IMR-90 (cell line): ENCODE measurements around the gene PLCH1. TPM values are rescaled to one million over a fixed set of nuclear protein-coding genes. Genes with fewer than 3 reads are reported as not detected.

ENCODE experiments used
- ATAC-seq: fragments of 200-7000 bp; cut with Tn5 transposase; 2 replicates; pipeline ENCODE4 v1.9.1; 2020; ENCODE audit warnings: low read depth, mild to moderate bottlenecking, moderate library complexity
- BruUV-seq: library from RNA; stranded (reverse); fragments of 400-500 nt; replicated peaks from 2 replicates; lab custom pipeline; 2021; lab: Mats Ljungman, UMichigan
- CTCF ChIA-PET: fragments of 300-600 bp; formaldehyde crosslinking; extraction: SDS; loops from one replicate; lab custom pipeline; 2021; ENCODE audit warnings: antibody characterized with exemption; lab: Yijun Ruan, JAX
- POLR2A ChIA-PET: fragments of 300-600 bp; sonication (Branson Sonifier 250); formaldehyde crosslinking; loops from one replicate; lab custom pipeline; 2022; ENCODE audit warnings: antibody characterized with exemption; ENCODE audit not compliant: unreplicated experiment; lab: Charles Lee
- DNase-seq: peaks from one replicate; pipeline ENCODE4 v3.0.0; 2013
- H2AFZ ChIP-seq: replicated peaks from 2 replicates; pipeline ENCODE3; 2013; ENCODE audit warnings: low read length, mild to moderate bottlenecking; ENCODE audit not compliant: poor library complexity
- H2AK5ac ChIP-seq: 2 replicates; pipeline ENCODE4 v1.6.1; 2013; ENCODE audit warnings: low read depth, low read length, inconsistent platforms
- H2AK9ac ChIP-seq: replicated peaks from 2 replicates; pipeline ENCODE3; 2013; ENCODE audit warnings: mild to moderate bottlenecking, low read depth, low read length, moderate library complexity; ENCODE audit not compliant: poor library complexity
- H2BK120ac ChIP-seq: 2 replicates; pipeline ENCODE4 v1.6.1; 2013; ENCODE audit warnings: low read depth, low read length, inconsistent platforms
- H2BK15ac ChIP-seq: 3 replicates; pipeline ENCODE4 v1.6.1; 2013; ENCODE audit warnings: low read depth, low read length, inconsistent platforms
- H2BK20ac ChIP-seq: 2 replicates; pipeline ENCODE4 v1.6.1; 2013; ENCODE audit warnings: low read depth, mild to moderate bottlenecking, inconsistent platforms, low read length, moderate library complexity
- H2BK5ac ChIP-seq: 2 replicates; pipeline ENCODE4 v1.6.1; 2013; ENCODE audit warnings: mild to moderate bottlenecking, low read depth, low read length, inconsistent platforms; ENCODE audit not compliant: poor library complexity, severe bottlenecking
- H3K14ac ChIP-seq: replicated peaks from 2 replicates; pipeline ENCODE4 v1.6.1; 2013; ENCODE audit warnings: low read depth, low read length, inconsistent platforms
- H3K18ac ChIP-seq: 2 replicates; pipeline ENCODE4 v1.6.1; 2013; ENCODE audit warnings: low read depth, low read length, control low read depth
- H3K23ac ChIP-seq: 2 replicates; pipeline ENCODE4 v1.6.1; 2013; ENCODE audit warnings: low read depth, low read length, inconsistent platforms
- H3K27ac ChIP-seq: 2 replicates; pipeline ENCODE4 v1.5.1; 2013; ENCODE audit warnings: mild to moderate bottlenecking, control low read depth, low read length; ENCODE audit not compliant: insufficient read depth
- H3K27me3 ChIP-seq: 2 replicates; pipeline ENCODE4 v1.6.1; 2013; ENCODE audit warnings: low read length; ENCODE audit not compliant: control insufficient read depth, insufficient read depth
- H3K36me3 ChIP-seq: 2 replicates; pipeline ENCODE4 v1.6.1; 2013; ENCODE audit warnings: low read length, mixed read lengths; ENCODE audit not compliant: control insufficient read depth, insufficient read depth
- H3K4ac ChIP-seq: 2 replicates; pipeline ENCODE4 v1.6.1; 2013; ENCODE audit warnings: low read depth, low read length, inconsistent platforms
- H3K4me1 ChIP-seq: 2 replicates; pipeline ENCODE4 v1.6.1; 2013; ENCODE audit warnings: low read length, mixed read lengths; ENCODE audit not compliant: control insufficient read depth, insufficient read depth
- H3K4me2 ChIP-seq: 2 replicates; pipeline ENCODE4 v1.6.1; 2013; ENCODE audit warnings: low read depth, mild to moderate bottlenecking, control low read depth, low read length, moderate library complexity
- H3K4me3 ChIP-seq: 2 replicates; pipeline ENCODE4 v1.5.1; 2013; ENCODE audit warnings: low read depth, mild to moderate bottlenecking, control low read depth, low read length, moderate library complexity; ENCODE audit not compliant: insufficient read depth
- H3K56ac ChIP-seq: 2 replicates; pipeline ENCODE4 v1.6.1; 2013; ENCODE audit warnings: low read length, inconsistent platforms; ENCODE audit not compliant: insufficient read depth; ENCODE audit errors: extremely low read depth
- H3K79me1 ChIP-seq, 2 experiments: 2 replicates each; pipeline ENCODE4 v1.6.1; 2013; ENCODE audit warnings: low read length in 2 of 2, inconsistent platforms in 1 of 2, low read depth in 1 of 2
- H3K9ac ChIP-seq: 2 replicates; pipeline ENCODE4 v1.6.1; 2013; ENCODE audit warnings: low read depth, low read length, control low read depth
- H3K9me1 ChIP-seq: 2 replicates; pipeline ENCODE4 v1.6.1; 2013; ENCODE audit warnings: low read length, inconsistent platforms; ENCODE audit not compliant: insufficient read depth
- H3K9me3 ChIP-seq: 2 replicates; pipeline ENCODE4 v1.6.1; 2013; ENCODE audit warnings: low read length; ENCODE audit not compliant: control insufficient read depth, insufficient read depth
- H4K20me1 ChIP-seq: 2 replicates; pipeline ENCODE4 v1.6.1; 2013; ENCODE audit warnings: low read length, inconsistent platforms; ENCODE audit not compliant: insufficient read depth
- H4K5ac ChIP-seq: 2 replicates; pipeline ENCODE4 v1.6.1; 2013; ENCODE audit warnings: mild to moderate bottlenecking, low read depth, low read length, control low read depth
- H4K8ac ChIP-seq, 2 experiments: 2 replicates each; pipeline ENCODE4 v1.6.1; 2013; ENCODE audit warnings: low read depth in 2 of 2, low read length in 2 of 2, control low read depth in 1 of 2, inconsistent platforms in 1 of 2
- H4K91ac ChIP-seq: 2 replicates; pipeline ENCODE4 v1.6.1; 2013; ENCODE audit warnings: low read depth, low read length, inconsistent platforms; ENCODE audit not compliant: insufficient read depth
- CHD1 ChIP-seq: IDR thresholded peaks from 2 replicates; pipeline ENCODE4 v1.6.1; 2012; ENCODE audit warnings: low read depth, low read length, improper control_type of control experiment
- CTCF ChIP-seq: conservative IDR thresholded peaks from 2 replicates; pipeline ENCODE4 v1.5.1; 2012; ENCODE audit warnings: mild to moderate bottlenecking, low read depth, low read length, improper control_type of control experiment
- FOS ChIP-seq: fragments of 150-350 bp; IDR thresholded peaks from 2 replicates; pipeline ENCODE4 v1.6.1; 2016; ENCODE audit warnings: low read depth, low read length
- MAFK ChIP-seq: IDR thresholded peaks from 2 replicates; pipeline ENCODE4 v1.6.1; 2012; ENCODE audit warnings: low read depth, low read length, improper control_type of control experiment
- RFX5 ChIP-seq: IDR thresholded peaks from 2 replicates; pipeline ENCODE4 v1.8.0; 2012; ENCODE audit warnings: low read depth, mild to moderate bottlenecking, low read length, moderate library complexity
- SMC3 ChIP-seq: fragments of 150-350 bp; IDR thresholded peaks from 2 replicates; pipeline ENCODE4 v1.6.1; 2016; ENCODE audit warnings: low read depth, mild to moderate bottlenecking, antibody characterized with exemption, low read length, moderate library complexity
- USF2 ChIP-seq: fragments of 150-350 bp; IDR thresholded peaks from 2 replicates; pipeline ENCODE4 v1.6.1; 2017; ENCODE audit warnings: mild to moderate bottlenecking, antibody characterized with exemption, low read length, low read depth
- WGBS, 2 experiments: methylation state at CpG; one replicate each; pipeline versions ENCODE4 v1.1.5 to v1.1.7; 2013; ENCODE audit warnings: missing lambda C conversion rate in 2 of 2; ENCODE audit not compliant: insufficient read length in 1 of 2; ENCODE audit errors: extremely low coverage in 2 of 2; 5-methylcytosine and 5-hydroxymethylcytosine counted together
- dilution Hi-C: fragments of 300-500 bp; cut with HindIII; formaldehyde crosslinking; loops from one replicate; pipeline ENCODE4 v1.14.3; 2018; ENCODE audit warnings: low sequenced_read_pairs; ENCODE audit not compliant: unreplicated experiment
- in situ Hi-C: fragments of 300-500 bp; cut with MboI; formaldehyde crosslinking; loops from 3 replicates; pipeline ENCODE4 v1.14.3; 2019; ENCODE audit warnings: low sequenced_read_pairs, inconsistent platforms, mixed read lengths
- intact Hi-C: fragments of 100-400 bp; cut with micrococcal nuclease; formaldehyde crosslinking; loops from 2 replicates; pipeline ENCODE4 v1.10.0; 2022
- polyA plus RNA-seq, 3 experiments: library from polyadenylated mRNA; depleted of rRNA; stranded (reverse); fragments of >200 nt; gene quantifications; 2 replicates each; pipeline ENCODE4 v1.2.3, GENCODE V29; 2012; ENCODE audit warnings: low replicate concordance in 1 of 3
- total RNA-seq: library from RNA; depleted of rRNA; stranded (reverse); fragments of >200 nt; gene quantifications from 2 replicates; pipeline ENCODE4 v1.2.3, GENCODE V29; 2012

The PLCH1 gene
- total and polyA plus RNA-seq, 2 of the 4 experiments (the other 2 are of a cell fraction) = not detected

- Histone ChIP-seq H2AK5ac (no peak overlapping the region), H3K4me1 (no peaks in the 10 kb centered on the region; the same call in 1 of the 2 replicates), H4K91ac (no peak overlapping the region), H2AK9ac (peak overlapping the region; percentile 45), H3K9ac (no peak overlapping the region; the same call in 1 of the 2 replicates), H3K79me1 (no peaks in the 10 kb centered on the region), H3K9me3 (no peaks in the 10 kb centered on the region), H2BK15ac (no peak overlapping the region), H3K4me2 (peak overlapping the region; percentile 90), H3K27ac (no peak overlapping the region), H2BK120ac (no peak overlapping the region), H3K14ac (no peak overlapping the region), H3K18ac (no peak overlapping the region), H4K5ac (no peak overlapping the region), H4K20me1 (no peaks in the 10 kb centered on the region), H3K4ac (no peak overlapping the region), H2BK20ac (no peak overlapping the region), H3K4me3 (peak overlapping the region; percentile 69), H2BK5ac (no peak overlapping the region), H3K56ac (no peak overlapping the region), H3K36me3 (no peaks in the 10 kb centered on the region), H3K27me3 (peaks cover 47% of the 10 kb centered on the region), H2AFZ (peak overlapping the region; percentile 95), H4K8ac (no peak overlapping the region), H3K23ac (peak overlapping the region; percentile 26; the same call in 1 of the 2 replicates), H3K9me1 (no peaks in the 10 kb centered on the region)
- DNase-seq = peak; percentile 4
- TF ChIP-seq USF2 (no peak), MAFK (no peak), CHD1 (no peak), CTCF (no peak), RFX5 (no peak), FOS (no peak), SMC3 (no peak)
- intact Hi-C loops (no loop called here), in situ Hi-C loops (no loop called here), dilution Hi-C loops (no loop called here)
- WGBS, 2 experiments = 1% methylated on average over 23 of the region's 48 CpGs; no CpG with 5 or more reads in 1 of the 2 experiments
- ATAC-seq = peak; percentile 76
- no TSS peak for BruUV-seq
- ChIA-PET POLR2A (no interaction called here), CTCF (interaction anchor here (1.1 kb wide), 1 partner anchor 62 kb away, joined by 4 read pairs; the partner anchor contains the start of gene C3orf33)
Observed at GRCh38 chr3:155744010-155744625, 753 bp downstream of the PLCH1 start.
